ENCODE data around the gene TRAF1.

Gene TRAF1

GRCh38 chr9:120905315-120906164 lies 21.1 kb downstream of the TRAF1 start:
- no peak for DNase-seq (ENCODE audit: low read depth)

- DNase-seq (ENCODE audit: low read depth), result no peak
Measured at GRCh38 chr9:120904978-120905301, 21.7 kb downstream of the TRAF1 start.

GRCh38 chr9:120904061-120904977 lies 22.3 kb downstream of the TRAF1 start:
- no peak for DNase-seq (ENCODE audit: low read depth)

GRCh38 chr9:120902569-120903535 lies 23.7 kb downstream of the TRAF1 start:
- DNase-seq (ENCODE audit: low read depth), result no peak

GRCh38 chr9:120901755-120902568 lies 24.6 kb downstream of the TRAF1 start:
- DNase-seq (ENCODE audit: low read depth), result no peak

- no peak for DNase-seq (ENCODE audit: low read depth)
Measured at GRCh38 chr9:120900824-120901223, 25.8 kb downstream of the TRAF1 start.

- DNase-seq (ENCODE audit: low read depth), result no peak
Measured at GRCh38 chr9:120899490-120900068, 27.0 kb downstream of the TRAF1 start.

GRCh38 chr9:120898396-120898795 lies 28.2 kb downstream of the TRAF1 start:
- DNase-seq (ENCODE audit: low read depth), result no peak

GRCh38 chr9:120895951-120896350 lies 30.6 kb downstream of the TRAF1 start:
- no peak for DNase-seq (ENCODE audit: low read depth)

GRCh38 chr9:120894321-120895148 lies 32.1 kb downstream of the TRAF1 start:
- no peak for DNase-seq (ENCODE audit: low read depth)

- DNase-seq (ENCODE audit: low read depth), result no peak
Measured at GRCh38 chr9:120893611-120894307, 32.8 kb downstream of the TRAF1 start.

- DNase-seq (ENCODE audit: low read depth), result no peak
Measured at GRCh38 chr9:120892748-120893610, 33.6 kb downstream of the TRAF1 start.

GRCh38 chr9:120891884-120892747 lies 34.5 kb downstream of the TRAF1 start:
- DNase-seq (ENCODE audit: low read depth), result no peak

GRCh38 chr9:120891245-120891883 lies 35.2 kb downstream of the TRAF1 start:
- DNase-seq (ENCODE audit: low read depth), result no peak

GRCh38 chr9:120890320-120891244 lies 36.0 kb downstream of the TRAF1 start:
- DNase-seq (ENCODE audit: low read depth), result no peak

All from stimulated activated CD8-positive, alpha-beta memory T cell treated with anti-CD3 and anti-CD28 coated beads, Interleukin-15, amount 100 ng/mL, for 24 hours (primary cell).